Measurements from ENCODE around the gene PIK3AP1.
"Not testable (repeated sequence)": the region's sequence is repeated elsewhere in the genome, so short reads cannot be mapped to it uniquely, and the experiment has no call there.

Gene PIK3AP1

DNA sequence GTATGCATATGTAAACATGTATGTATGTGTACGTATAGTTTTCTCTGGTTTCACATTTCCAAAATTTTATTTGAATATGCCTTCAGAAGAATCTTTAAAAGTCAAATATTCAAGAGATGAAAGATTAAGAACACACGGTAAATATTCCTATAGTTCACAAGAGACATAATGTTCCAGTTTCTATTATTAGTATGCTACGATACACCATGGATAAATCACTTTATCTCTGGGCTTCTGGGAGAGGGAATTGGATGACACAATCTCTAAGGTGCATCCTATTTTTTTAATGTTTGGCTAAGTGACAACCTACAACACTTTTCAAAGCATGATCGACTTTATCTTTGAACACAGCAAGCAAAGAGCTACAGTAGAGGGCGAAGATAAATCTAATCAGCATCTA is 147.3 kb downstream of the PIK3AP1 start:
- no peak for DNase-seq

DNA sequence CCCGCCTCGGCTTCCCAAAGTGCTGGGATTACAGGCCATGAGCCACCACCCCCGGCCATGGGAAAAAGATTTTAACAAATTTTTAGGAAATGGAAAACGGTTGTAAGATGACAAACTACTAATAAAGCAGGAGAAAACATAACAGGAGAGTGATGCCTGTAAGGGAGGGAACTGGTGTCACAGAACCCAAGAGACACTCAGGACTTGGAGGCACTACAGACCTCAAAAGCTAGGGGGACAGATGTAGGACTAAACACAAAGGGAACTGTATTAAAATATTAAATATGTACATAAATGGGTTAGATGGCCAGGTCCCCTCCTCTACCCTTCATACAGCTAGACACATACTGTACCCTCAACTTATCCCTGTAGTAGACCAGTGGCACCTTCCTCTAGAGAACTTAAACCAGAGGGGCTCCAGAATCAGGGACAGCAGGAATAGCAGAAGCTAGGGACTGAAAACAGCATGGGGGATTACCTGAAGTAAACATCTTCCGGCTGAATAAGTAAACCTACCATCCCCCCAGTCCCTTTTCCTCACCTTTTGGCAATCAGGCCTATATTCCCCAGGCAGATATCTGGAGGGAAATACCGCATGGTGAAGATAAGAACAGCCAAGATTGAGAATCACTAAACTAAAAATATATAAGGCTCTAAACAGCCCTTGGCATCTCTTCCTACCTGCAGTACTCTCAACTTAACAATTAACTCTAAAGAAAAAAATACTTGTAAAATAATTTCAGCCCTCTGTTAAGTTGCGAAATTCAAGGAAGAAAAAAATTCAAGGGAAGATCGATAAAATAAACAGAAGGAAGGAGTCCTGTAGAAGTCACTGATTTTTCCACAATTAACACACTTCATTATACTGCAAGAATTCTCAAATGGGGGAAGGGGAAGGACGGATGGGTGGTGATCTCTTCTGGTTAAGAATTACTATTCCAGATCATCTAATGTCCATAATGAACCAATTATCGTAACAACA is 149.0 kb downstream of the PIK3AP1 start:
- no peak for DNase-seq

DNA sequence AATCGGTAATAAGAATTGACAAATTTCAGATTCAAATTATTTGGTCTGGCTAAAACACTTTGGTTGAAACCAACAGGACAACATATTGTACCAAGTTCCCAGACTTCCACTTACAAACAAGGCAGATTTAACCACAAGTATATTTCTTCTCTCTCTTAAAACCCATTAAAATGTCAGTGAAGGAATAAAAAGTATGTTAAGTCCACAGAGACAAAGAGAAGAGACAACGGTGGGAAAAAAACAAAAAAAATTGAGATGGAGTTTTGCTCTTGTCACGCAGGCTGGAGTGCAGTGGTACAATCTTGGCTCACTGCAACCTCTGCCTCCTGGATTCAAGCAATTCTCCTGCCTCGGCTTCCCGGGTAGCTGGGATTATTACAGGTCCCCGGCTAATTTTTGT is 149.8 kb downstream of the PIK3AP1 start:
- no peak for DNase-seq

GRCh38 chr10:96568402-96568801 is 151.9 kb downstream of the PIK3AP1 start:
- DNase-seq = no peak

- no peak for DNase-seq
Observed at GRCh38 chr10:96565774-96566173, 154.5 kb downstream of the PIK3AP1 start.

DNA sequence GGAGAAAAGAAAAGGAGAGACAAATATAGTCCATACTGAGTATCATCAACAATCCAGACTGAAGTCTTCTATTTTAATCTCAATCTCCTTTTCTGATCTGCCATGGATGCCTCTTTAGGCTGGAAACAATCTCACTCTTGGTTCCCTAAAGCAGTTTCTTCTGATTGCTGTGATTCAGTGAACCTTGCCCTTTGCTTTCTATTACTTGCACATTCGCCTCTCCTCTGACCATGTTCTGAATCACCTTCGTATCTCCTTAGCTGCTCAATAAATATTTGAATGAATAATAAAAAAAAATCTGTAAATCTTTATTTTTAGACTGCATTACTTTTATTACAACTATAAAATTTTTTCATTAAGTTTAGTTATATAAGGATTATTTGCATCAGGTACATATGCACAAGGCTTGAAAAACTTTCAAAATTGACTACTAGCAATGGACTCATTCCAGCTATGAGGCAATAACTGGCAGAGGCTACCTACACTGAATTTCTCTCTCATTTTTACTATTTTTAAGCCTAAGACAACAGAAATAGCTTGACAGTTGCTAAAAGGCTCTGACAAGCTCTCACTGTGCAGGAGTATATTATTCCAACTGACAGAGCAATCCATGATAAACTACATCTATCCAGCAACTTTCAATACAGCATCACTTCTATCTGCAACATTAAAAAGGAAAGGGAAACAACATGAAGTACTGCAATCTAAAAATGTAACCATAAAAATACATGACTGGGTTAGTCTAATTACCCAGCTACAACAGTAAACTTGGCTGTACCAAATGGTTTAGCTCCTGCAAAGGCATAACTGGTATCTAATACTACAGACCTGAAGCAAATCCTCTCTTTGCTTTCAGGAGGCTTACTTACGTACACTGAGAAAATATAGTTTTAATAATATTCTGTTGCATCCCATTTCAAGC is 159.1 kb downstream of the PIK3AP1 start:
- no peak for DNase-seq

GRCh38 chr10:96560489-96560888 is 159.8 kb downstream of the PIK3AP1 start:
- no peak for DNase-seq

DNA sequence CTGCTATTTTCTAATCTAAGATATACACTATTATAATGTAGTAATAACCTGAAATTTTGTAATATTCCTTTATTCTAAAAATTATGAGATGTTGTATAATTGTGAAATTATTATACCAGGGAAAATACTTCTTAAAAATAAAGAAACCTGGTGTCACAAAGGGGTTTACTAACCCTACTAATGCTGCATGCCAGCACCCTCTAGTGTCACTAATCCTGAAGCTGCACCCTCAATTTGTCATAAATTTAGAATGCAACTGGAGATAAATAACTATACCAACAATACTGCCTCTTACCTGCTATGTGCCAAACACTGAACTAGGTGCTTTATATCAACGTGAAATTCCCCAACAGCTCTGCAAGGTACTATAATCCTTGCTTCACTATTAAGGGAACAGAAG is 164.3 kb downstream of the PIK3AP1 start:
- peak; percentile 20 for DNase-seq

- no peak for DNase-seq
Observed at GRCh38 chr10:96555330-96555729, 165.0 kb downstream of the PIK3AP1 start.

- no peak for DNase-seq
Observed at GRCh38 chr10:96548589-96548988, 171.7 kb downstream of the PIK3AP1 start.

GRCh38 chr10:96545558-96545957 is 174.8 kb downstream of the PIK3AP1 start:
- not testable (repeated sequence) for DNase-seq
